A673 (cell line): Measurements from ENCODE around the gene RTEL1.

Experiments
- CTCF ChIP-seq: fragments of 300-800, 200-600 bp; sonication (generic); conservative IDR thresholded peaks from 2 replicates; pipeline ENCODE4 v1.5.1; 2017; ENCODE audit warnings: low read depth, mild to moderate bottlenecking, antibody characterized with exemption, low read length, moderate library complexity, mixed read lengths
- EZH2 ChIP-seq: fragments of 200-600 bp; sonication (generic); IDR thresholded peaks from 2 replicates; pipeline ENCODE4 v1.6.1; 2017; ENCODE audit warnings: borderline replicate concordance, low read depth, mild to moderate bottlenecking, mixed read lengths, antibody characterized with exemption, low read length; ENCODE audit not compliant: poor library complexity, severe bottlenecking

DNA sequence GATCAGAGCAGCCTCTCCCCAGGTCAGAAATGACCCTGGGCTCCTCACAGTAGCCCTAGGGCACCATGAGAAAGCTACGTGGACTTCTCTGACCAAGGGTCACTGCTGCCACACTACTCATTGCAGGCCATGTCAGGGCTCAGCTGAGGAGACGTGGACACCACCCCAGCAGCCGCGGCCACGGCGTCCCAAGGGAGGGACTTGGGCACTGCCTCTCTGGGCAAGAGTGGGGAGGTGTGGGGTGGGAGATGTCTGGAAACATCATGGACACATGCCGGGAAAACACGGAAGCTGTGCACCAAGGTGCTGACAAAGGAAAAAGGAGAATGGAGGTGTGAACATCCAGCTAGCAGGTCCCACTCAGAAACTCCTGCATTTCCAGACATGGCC is 40.2 kb upstream of the RTEL1 start:
- TF ChIP-seq CTCF = no peak
- no peak for TF ChIP-seq EZH2
